Measurements from ENCODE around the gene PTMA. TPM values are rescaled to one million over a fixed set of nuclear protein-coding genes. Genes with fewer than 3 reads are reported as not detected.
A peak's percentile ranks its signal among the peaks of the same experiment; 100 is the strongest.

The PTMA gene
- total RNA-seq, 1 experiment from 2014 or later = 1,390 TPM

- no peaks in the 10 kb centered on the region for H3K27me3 ChIP-seq (ENCODE audit: control insufficient read depth, insufficient read depth, low read length)
- ATAC-seq (peak; percentile 47), DNase-seq (ENCODE audit: low read depth, low spot score) (no peak)
- peak overlapping the region; percentile 94 for H3K27ac ChIP-seq (ENCODE audit: low read length)
- TF ChIP-seq TCF7L2 (IDR thresholded peaks at IDR 0.05; ENCODE audit: low read depth, low read length) (0 out of 2 replicates have a peak, but pooled peaks have one; percentile 23), REST (IDR thresholded peaks at IDR 0.05; ENCODE audit: insufficient read depth in 1 of 2, low read depth in 2 of 2, low read length in 1 of 2) (no peak), CTCF (IDR thresholded peaks at IDR 0.05) (peak; percentile 98), POLR2AphosphoS5 (IDR thresholded peaks at IDR 0.05; ENCODE audit: low read depth, low read length) (peak; percentile 66; the same call in 1 of the 2 replicates), SIN3A (IDR thresholded peaks at IDR 0.05; ENCODE audit: borderline replicate concordance, insufficient read depth, low read depth, low read length) (peak; percentile 51; the same call in 1 of the 2 replicates)
- H3K4me3 ChIP-seq (ENCODE audit: low read depth in 2 of 2, low read length in 2 of 2) = peak overlapping the region; percentile 75 to 90
- intact Hi-C loops (cut with micrococcal nuclease; ENCODE audit: unreplicated experiment) (no loop called here), in situ Hi-C loops (cut with HindIII; ENCODE audit: low pct_unique_long_range_greater_than_20kb, low sequenced_read_pairs) (no loop called here)
- BruUV-seq (replicated peaks) = no TSS peak
- CTCF ChIA-PET = interaction anchor here (0.6 kb wide), 1 partner anchor 33 kb away, joined by 8 read pairs; no protein-coding TSS in a partner anchor
- POLR2A ChIA-PET = no interaction called here
- peaks cover 14% of the 10 kb centered on the region for H3K36me3 ChIP-seq (ENCODE audit: control insufficient read depth, insufficient read depth, low read length)
- peaks cover 47% of the 10 kb centered on the region for H3K4me1 ChIP-seq (ENCODE audit: control insufficient read depth, insufficient read depth, low read length)
- no peaks in the 10 kb centered on the region for H3K9me3 ChIP-seq (ENCODE audit: control insufficient read depth, insufficient read depth, low read depth, low read length)
These were observed 1.9 kb downstream of the PTMA start for GRCh38 chr2:231709981-231710798.

- ChIA-PET CTCF (no interaction called here), POLR2A (no interaction called here)
- Histone ChIP-seq H3K27me3 (ENCODE audit: control insufficient read depth, insufficient read depth, low read length) (no peaks in the 10 kb centered on the region), H3K27ac (ENCODE audit: low read length) (peak overlapping the region; percentile 77), H3K4me1 (ENCODE audit: control insufficient read depth, insufficient read depth, low read length) (peaks cover 42% of the 10 kb centered on the region), H3K9me3 (ENCODE audit: control insufficient read depth, insufficient read depth, low read depth, low read length) (no peaks in the 10 kb centered on the region), H3K4me3 (ENCODE audit: low read depth in 2 of 2, low read length in 2 of 2) (peak overlapping the region; percentile 75 to 89), H3K36me3 (ENCODE audit: control insufficient read depth, insufficient read depth, low read length) (peaks cover 14% of the 10 kb centered on the region)
- in situ Hi-C loops (cut with HindIII; ENCODE audit: low pct_unique_long_range_greater_than_20kb, low sequenced_read_pairs) = no loop called here
- ATAC-seq = no peak
- TF ChIP-seq CTCF (IDR thresholded peaks at IDR 0.05) (no peak), POLR2AphosphoS5 (IDR thresholded peaks at IDR 0.05; ENCODE audit: low read depth, low read length) (no peak), TCF7L2 (IDR thresholded peaks at IDR 0.05; ENCODE audit: low read depth, low read length) (no peak), REST (IDR thresholded peaks at IDR 0.05; ENCODE audit: insufficient read depth in 1 of 2, low read depth in 2 of 2, low read length in 1 of 2) (no peak), SIN3A (IDR thresholded peaks at IDR 0.05; ENCODE audit: borderline replicate concordance, insufficient read depth, low read depth, low read length) (no peak)
- DNase-seq (ENCODE audit: low read depth, low spot score) = no peak
- no TSS peak for BruUV-seq (replicated peaks)
- intact Hi-C loops (cut with micrococcal nuclease; ENCODE audit: unreplicated experiment) = no loop called here
These were observed 2.7 kb downstream of the PTMA start for GRCh38 chr2:231710799-231711676.

Data from Panc1 (cell line).